Small intestine (tissue), 7 donors: Measurements from ENCODE around the gene NFATC2. TPM values are rescaled to one million over a fixed set of nuclear protein-coding genes. Genes with fewer than 3 reads are reported as not detected.

Experiments
- DNase-seq, 2 donors: peaks; one replicate each; pipeline versions ENCODE4 v3.0.0 to v3.0.0-alpha.2; 2013
- FAIRE-seq: peaks from 2 replicates; lab custom pipeline; 2012; peaks lifted over from hg19 to GRCh38; lab: Jason Lieb, UNC
- H3K27ac ChIP-seq, 3 donors: one replicate each; pipeline ENCODE4 v1.5.1; 2013; ENCODE audit warnings: low read length in 2 of 3, mild to moderate bottlenecking in 2 of 3, control low read depth in 1 of 3, inconsistent platforms in 1 of 3, low read depth in 1 of 3, moderate library complexity in 1 of 3
- H3K27me3 ChIP-seq, 3 donors: one replicate each; pipeline ENCODE4 v1.6.1; 2013; ENCODE audit warnings: low read length in 3 of 3, inconsistent platforms in 1 of 3; ENCODE audit not compliant: control insufficient read depth in 3 of 3, insufficient read depth in 3 of 3
- H3K36me3 ChIP-seq, 3 donors: one replicate each; pipeline ENCODE4 v1.6.1; 2013; ENCODE audit warnings: low read length in 3 of 3, inconsistent platforms in 1 of 3, low read depth in 1 of 3, mild to moderate bottlenecking in 1 of 3, moderate library complexity in 1 of 3; ENCODE audit not compliant: control insufficient read depth in 3 of 3, insufficient read depth in 2 of 3
- H3K4me1 ChIP-seq, 3 donors: one replicate each; pipeline ENCODE4 v1.6.1; 2013; ENCODE audit warnings: low read length in 2 of 3, inconsistent platforms in 1 of 3, low read depth in 1 of 3, mild to moderate bottlenecking in 1 of 3, moderate library complexity in 1 of 3; ENCODE audit not compliant: control insufficient read depth in 3 of 3, insufficient read depth in 2 of 3
- H3K4me3 ChIP-seq, 3 donors: one replicate each; pipeline ENCODE4 v1.5.1; 2013; ENCODE audit warnings: low read length in 3 of 3, control low read depth in 1 of 3, inconsistent platforms in 1 of 3, low read depth in 1 of 3, mild to moderate bottlenecking in 1 of 3, moderate library complexity in 1 of 3
- H3K9me3 ChIP-seq, 2 donors: one replicate each; pipeline ENCODE4 v1.6.1; 2013; ENCODE audit warnings: low read depth in 1 of 2, low read length in 1 of 2; ENCODE audit not compliant: control insufficient read depth in 2 of 2, insufficient read depth in 1 of 2
- WGBS, 3 donors: extraction: QIAGEN DNeasy Blood & Tissue Kit; methylation state at CpG; one replicate each; pipeline ENCODE4 v1.1.7; 2013; 5-methylcytosine and 5-hydroxymethylcytosine counted together
- polyA plus RNA-seq, 4 donors: library from polyadenylated mRNA; stranded (reverse) in 3 of 4; unstranded in 1 of 4; fragments of 200-250 nt in 3 of 4; fragments of 120-200 nt in 1 of 4; gene quantifications; one replicate each; pipeline versions ENCODE4 v1.2.1 to v1.2.3, GENCODE V29; 2013
- donor health status: healthy with polysubstance abuse.
- donor health status: control.
- donor health status: control.
- donor health status: Bipolar disorder and iron deficiency.
- donor health status: healthy.

The NFATC2 gene
- polyA plus RNA-seq, 4 donors, result 3.1 to 19.4 (median 6.2) TPM

DNA sequence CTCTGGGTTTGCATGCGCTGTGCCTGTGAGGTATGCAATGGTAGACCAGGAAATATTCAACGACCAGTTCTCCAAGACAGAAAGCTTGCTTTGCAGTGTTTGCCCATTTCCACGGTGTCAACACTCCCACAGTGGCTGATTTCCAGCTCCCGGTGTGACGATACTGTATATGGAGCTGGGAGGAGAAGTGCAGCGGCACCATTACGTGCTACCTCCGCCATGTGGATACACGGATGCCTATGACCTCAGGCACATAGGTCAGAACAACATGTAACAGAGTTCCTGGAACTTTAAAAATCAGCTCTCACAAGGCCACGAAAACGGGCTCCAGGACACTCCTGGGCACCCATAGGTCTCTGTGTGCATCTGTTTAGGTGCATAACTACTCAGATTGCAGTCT is 51.1 kb downstream of the NFATC2 start:
- Histone ChIP-seq H3K27ac (no peak overlapping the region), H3K4me1 (peaks cover 0 to 16% (median 9%) of the 10 kb centered on the region in 3 donors), H3K9me3 (no peaks in the 10 kb centered on the region), H3K36me3 (peaks cover 0 to 68% (median 2%) of the 10 kb centered on the region in 3 donors), H3K27me3 (no peaks in the 10 kb centered on the region), H3K4me3 (no peak overlapping the region)
- WGBS, 3 donors, result 79 to 86% (median 84%) methylated on average over 11 of the region's 11 CpGs
- no peak for FAIRE-seq
- no peak for DNase-seq

GRCh38 chr20:51490635-51491034 is 51.9 kb downstream of the NFATC2 start:
- WGBS, 3 donors, result 80 to 87% (median 80%) methylated on average over 2 of the region's 2 CpGs
- Histone ChIP-seq H3K27ac (no peak overlapping the region), H3K4me1 (peaks cover 0 to 16% (median 9%) of the 10 kb centered on the region in 3 donors), H3K27me3 (no peaks in the 10 kb centered on the region), H3K36me3 (peaks cover 0 to 66% (median 5%) of the 10 kb centered on the region in 3 donors), H3K4me3 (no peak overlapping the region), H3K9me3 (peaks cover 0 to 2% of the 10 kb centered on the region in 2 donors)
- no peak for DNase-seq
- FAIRE-seq, result no peak

DNA sequence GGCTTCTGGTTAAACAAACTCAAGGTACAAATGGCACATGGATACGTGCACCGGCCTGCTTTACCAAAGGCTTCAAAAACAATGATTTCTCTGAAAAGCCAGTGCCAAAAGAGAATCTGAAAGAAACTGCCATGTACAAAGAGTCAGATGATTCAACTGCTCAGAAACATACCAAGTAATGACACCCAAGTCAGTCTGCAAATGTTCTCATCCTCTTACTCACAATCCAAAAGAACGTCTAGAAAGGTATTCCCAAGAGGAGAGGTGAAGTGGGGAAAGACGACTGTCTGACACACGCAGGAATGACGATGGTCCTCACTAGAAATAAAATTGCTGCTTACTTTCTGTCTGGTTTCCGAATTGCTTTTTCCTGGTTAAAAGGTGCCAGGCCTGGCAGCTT is 52.9 kb downstream of the NFATC2 start:
- 92 to 95% (median 95%) methylated on average over 7 of the region's 7 CpGs for WGBS, 3 donors

DNA sequence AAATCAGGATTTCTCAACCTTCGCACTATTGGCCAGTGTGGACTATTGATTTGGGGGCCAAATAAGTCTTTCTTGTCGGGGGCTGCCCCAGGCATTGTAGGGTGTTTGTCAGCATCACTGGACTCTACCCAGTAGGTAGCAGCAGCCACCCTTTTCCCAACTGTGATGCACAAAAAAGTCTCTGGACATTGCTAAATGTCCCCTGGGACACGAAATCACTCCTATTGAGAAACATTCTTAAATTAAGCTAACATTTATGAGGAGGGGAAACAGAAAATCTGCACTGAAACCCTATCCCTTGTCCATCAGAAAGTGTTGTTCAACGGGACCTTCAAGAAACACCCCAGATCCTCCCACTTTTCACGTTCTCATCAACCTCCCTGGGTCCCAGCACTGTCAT is 54.2 kb downstream of the NFATC2 start:
- Histone ChIP-seq H3K27ac (no peak overlapping the region), H3K4me3 (no peak overlapping the region), H3K9me3 (peaks cover 0 to 2% of the 10 kb centered on the region in 2 donors), H3K27me3 (no peaks in the 10 kb centered on the region), H3K4me1 (peaks cover 0 to 16% (median 9%) of the 10 kb centered on the region in 3 donors), H3K36me3 (peaks cover 0 to 57% (median 7%) of the 10 kb centered on the region in 3 donors)
- WGBS, 3 donors, result 90% methylated on average over 5 of the region's 5 CpGs
- DNase-seq, result no peak
- FAIRE-seq, result no peak

More for the DNA sequence above, 52.9 kb downstream of the NFATC2 start:
- DNase-seq (no peak), FAIRE-seq (no peak)
- peaks cover 0 to 63% (median 5%) of the 10 kb centered on the region in 3 donors for H3K36me3 ChIP-seq
- no peak overlapping the region for H3K27ac ChIP-seq
- H3K9me3 ChIP-seq, result peaks cover 0 to 2% of the 10 kb centered on the region in 2 donors
- no peaks in the 10 kb centered on the region for H3K27me3 ChIP-seq
- H3K4me1 ChIP-seq, result peaks cover 0 to 16% (median 9%) of the 10 kb centered on the region in 3 donors
- H3K4me3 ChIP-seq, result no peak overlapping the region

DNA sequence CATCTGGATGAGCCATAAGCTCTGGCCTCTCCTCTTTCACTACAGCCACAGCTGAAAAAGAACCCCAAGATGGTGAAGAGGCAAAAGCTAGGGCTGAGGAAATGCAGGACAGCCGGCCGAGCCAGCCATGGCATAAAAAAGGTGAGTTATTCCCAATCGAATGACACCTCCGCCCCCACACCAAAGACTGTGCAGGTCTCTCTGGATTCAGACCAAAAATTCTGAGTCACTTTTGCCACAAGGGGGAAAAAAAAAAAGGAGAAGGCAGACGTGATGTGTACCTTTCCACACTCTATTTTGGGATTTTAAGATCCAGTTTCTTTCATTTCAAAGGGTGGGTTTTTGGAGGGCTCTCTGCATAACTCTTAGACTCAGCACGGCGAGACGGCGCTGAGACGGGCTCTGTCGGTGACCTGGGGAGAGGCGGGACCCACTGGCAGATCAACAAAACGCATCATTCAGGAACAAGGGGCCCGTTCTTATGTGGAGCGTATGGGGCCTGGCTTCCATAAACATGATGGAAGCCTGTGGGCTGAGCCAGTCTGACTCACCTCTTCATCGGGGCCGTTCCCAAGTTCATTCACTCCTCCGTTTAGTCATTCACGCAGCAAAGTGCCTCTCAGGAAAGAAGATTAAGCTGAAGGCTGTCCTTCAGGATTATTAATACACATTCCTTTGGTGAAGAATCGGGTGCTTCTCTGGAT is 54.8 kb downstream of the NFATC2 start:
- H3K36me3 ChIP-seq, result peaks cover 0 to 56% (median 7%) of the 10 kb centered on the region in 3 donors
- DNase-seq, result no peak
- no peaks in the 10 kb centered on the region for H3K27me3 ChIP-seq
- FAIRE-seq, result no peak
- no peak overlapping the region for H3K27ac ChIP-seq
- 86 to 89% (median 86%) methylated on average over 20 of the region's 20 CpGs for WGBS, 3 donors
- peaks cover 0 to 11% (median 4%) of the 10 kb centered on the region in 3 donors for H3K4me1 ChIP-seq
- H3K9me3 ChIP-seq, result peaks cover 0 to 2% of the 10 kb centered on the region in 2 donors
- H3K4me3 ChIP-seq, result no peak overlapping the region

DNA sequence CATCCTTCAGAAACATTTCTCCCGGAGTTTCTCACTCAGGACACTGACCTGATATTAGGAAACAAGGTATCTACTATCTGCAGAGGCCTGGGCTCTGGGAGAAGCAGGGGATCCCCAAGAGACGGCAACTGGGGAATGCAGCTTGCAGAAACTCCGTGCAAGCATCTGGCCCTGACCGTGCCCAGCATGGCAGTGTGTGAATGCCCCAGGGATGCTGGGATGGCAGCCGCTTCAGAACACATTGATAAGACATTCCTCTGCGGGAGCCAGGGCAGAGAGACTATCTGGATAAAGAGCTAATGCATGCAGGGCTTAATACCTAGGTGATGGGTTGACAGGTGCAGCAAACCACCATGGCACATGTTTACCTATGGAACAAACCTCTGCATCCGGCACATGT is 55.4 kb downstream of the NFATC2 start:
- no peak for FAIRE-seq
- DNase-seq, result no peak
- Histone ChIP-seq H3K4me3 (no peak overlapping the region), H3K27me3 (no peaks in the 10 kb centered on the region), H3K4me1 (peaks cover 0 to 4% (median 0%) of the 10 kb centered on the region in 3 donors), H3K27ac (no peak overlapping the region), H3K9me3 (peaks cover 0 to 2% of the 10 kb centered on the region in 2 donors), H3K36me3 (peaks cover 0 to 51% (median 7%) of the 10 kb centered on the region in 3 donors)
- 92 to 95% (median 93%) methylated on average over 7 of the region's 7 CpGs for WGBS, 3 donors

DNA sequence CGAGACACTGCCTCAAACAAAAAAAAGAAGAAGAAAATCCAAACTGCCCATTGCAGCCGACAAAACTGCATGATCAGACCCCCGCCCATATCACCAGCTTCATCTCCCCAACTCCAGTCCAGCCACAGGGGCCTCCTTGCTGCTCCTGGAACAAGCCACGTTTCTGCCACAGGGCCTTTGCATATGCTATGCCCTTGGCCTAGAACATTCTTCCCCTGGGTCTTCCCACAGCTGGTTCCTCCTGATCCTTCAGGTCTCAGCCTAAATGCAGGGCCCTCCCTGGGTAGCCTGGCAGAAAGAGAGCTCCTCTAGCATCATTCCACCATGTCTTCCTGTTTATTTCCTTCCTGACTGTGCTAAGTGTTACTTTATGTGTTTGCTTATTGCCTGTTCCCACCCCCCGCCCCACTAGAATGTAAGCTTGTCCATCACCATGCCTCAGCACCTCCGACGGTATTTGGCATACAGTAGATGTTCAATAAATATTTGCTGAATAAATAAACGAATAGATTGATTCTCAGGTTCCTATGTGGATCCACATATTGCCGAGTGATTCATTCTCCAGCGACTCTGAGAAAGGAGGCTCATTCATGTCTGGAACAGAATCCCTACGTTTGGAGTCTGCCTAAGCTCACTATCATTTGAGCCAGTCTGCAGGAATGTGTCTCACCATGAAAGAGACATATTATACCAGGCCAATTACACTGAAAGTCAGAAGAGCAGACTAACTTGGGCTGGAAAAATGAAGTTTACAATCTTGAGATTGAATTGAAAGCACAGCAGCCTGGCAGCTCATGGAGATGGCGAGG is 56.1 kb downstream of the NFATC2 start:
- Histone ChIP-seq H3K27ac (no peak overlapping the region), H3K27me3 (no peaks in the 10 kb centered on the region)
- no peak for FAIRE-seq

DNA sequence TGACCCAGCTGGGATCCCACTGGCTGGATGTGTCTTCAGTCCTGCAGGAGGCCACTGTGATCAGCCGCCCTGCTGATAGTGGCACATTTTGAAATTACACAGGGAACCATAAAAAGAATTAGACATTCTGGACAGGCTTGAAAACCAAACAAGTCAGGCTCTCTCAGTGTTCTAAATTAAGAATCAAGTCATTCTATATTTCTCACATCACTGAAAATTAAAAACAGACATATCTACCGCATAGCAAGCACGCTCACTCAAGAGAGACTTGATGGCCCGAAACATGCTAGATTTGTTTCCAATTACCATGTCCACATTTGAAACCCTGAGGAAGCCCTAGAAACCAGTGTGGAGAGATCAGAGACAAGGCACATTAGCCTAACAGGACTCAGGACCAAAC is 57.7 kb downstream of the NFATC2 start:
- FAIRE-seq (no peak), DNase-seq (no peak)
- Histone ChIP-seq H3K27ac (no peak overlapping the region), H3K4me3 (no peak overlapping the region), H3K4me1 (no peaks in the 10 kb centered on the region), H3K36me3 (peaks cover 0 to 54% (median 7%) of the 10 kb centered on the region in 3 donors), H3K27me3 (no peaks in the 10 kb centered on the region), H3K9me3 (peaks cover 0 to 2% of the 10 kb centered on the region in 2 donors)
- WGBS, 3 donors, result 95 to 98% (median 96%) methylated on average over 4 of the region's 4 CpGs

More for the DNA sequence above, 56.1 kb downstream of the NFATC2 start:
- no peak for DNase-seq
- Histone ChIP-seq H3K36me3 (peaks cover 0 to 46% (median 7%) of the 10 kb centered on the region in 3 donors), H3K9me3 (peaks cover 0 to 2% of the 10 kb centered on the region in 2 donors), H3K4me3 (no peak overlapping the region), H3K4me1 (no peaks in the 10 kb centered on the region)
- WGBS, 3 donors, result 84 to 89% (median 85%) methylated on average over 11 to 12 of the region's 12 CpGs
